ENCODE data around the gene LOXL3. TPM values are rescaled to one million over a fixed set of nuclear protein-coding genes. Genes with fewer than 3 reads are reported as not detected.

The LOXL3 gene
- total RNA-seq, 1 experiment from 2014 or later, result 0.88 TPM

GRCh38 chr2:74576863-74577229 lies 23.1 kb upstream of the LOXL3 start:
- no peak for TF ChIP-seq CTCF (conservative IDR thresholded peaks at IDR 0.05; ENCODE audit: low read depth, low read length)
- TF ChIP-seq EZH2 (IDR thresholded peaks at IDR 0.05; ENCODE audit: borderline replicate concordance, low read depth, low read length, poor library complexity, severe bottlenecking), result no peak
- H3K27ac ChIP-seq (ENCODE audit: low read depth, low read length, poor library complexity, severe bottlenecking), result no peak overlapping the region
- intact Hi-C loops (cut with micrococcal nuclease; ENCODE audit: unreplicated experiment), result no loop called here
- BruUV-seq (replicated peaks), result no TSS peak
- CTCF ChIA-PET, result no interaction called here
- POLR2A ChIA-PET (ENCODE audit: low non-redundant PET), result no interaction called here
- no peaks in the 10 kb centered on the region for H3K9me3 ChIP-seq (ENCODE audit: low read depth, low read length, poor library complexity, severe bottlenecking)
- H3K4me1 ChIP-seq (ENCODE audit: insufficient read depth, low read length, poor library complexity, severe bottlenecking), result no peaks in the 10 kb centered on the region
- DNase-seq (ENCODE audit: low spot score), result no peak
- no peak overlapping the region for H3K4me3 ChIP-seq (ENCODE audit: low read depth, low read length, poor library complexity, severe bottlenecking)
- H3K36me3 ChIP-seq (ENCODE audit: insufficient read depth, low read length, poor library complexity, severe bottlenecking), result no peaks in the 10 kb centered on the region
- no peaks in the 10 kb centered on the region for H3K27me3 ChIP-seq (replicated peaks; ENCODE audit: insufficient read depth, low read depth, low read length, poor library complexity)

DNA sequence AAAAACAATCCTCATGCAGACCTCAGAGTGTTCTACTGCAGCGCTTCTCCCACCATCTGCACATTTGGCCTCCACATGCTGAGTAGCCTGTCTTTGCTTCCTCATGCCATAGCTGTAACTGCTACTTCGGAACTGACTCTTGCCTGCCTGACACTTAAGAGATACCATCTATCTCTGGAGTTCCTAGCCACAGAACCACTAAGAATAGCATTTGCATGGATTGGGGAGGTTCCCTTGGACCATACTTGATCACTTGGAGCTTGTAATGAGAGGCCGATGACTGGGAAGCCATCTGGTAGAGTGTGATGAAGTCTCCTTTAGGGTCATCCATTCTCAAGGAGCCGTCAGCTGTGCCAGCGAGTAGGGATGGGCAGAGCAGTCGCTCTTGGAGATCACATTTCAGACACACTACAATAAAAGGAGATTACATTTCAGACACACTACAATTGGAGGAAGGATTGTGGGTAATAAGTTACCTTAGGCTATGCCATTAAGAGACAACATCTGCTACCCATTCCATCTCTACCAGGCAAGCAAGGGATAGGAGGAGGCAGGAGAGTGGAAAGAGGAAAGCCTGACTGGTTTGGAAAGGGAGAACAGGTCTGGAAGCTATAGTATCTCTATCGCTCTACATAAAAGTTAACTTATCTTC lies 22.6 kb upstream of the LOXL3 start:
- Histone ChIP-seq H3K36me3 (ENCODE audit: insufficient read depth, low read length, poor library complexity, severe bottlenecking) (no peaks in the 10 kb centered on the region), H3K27me3 (replicated peaks; ENCODE audit: insufficient read depth, low read depth, low read length, poor library complexity) (no peaks in the 10 kb centered on the region), H3K4me3 (ENCODE audit: low read depth, low read length, poor library complexity, severe bottlenecking) (no peak overlapping the region), H3K9me3 (ENCODE audit: low read depth, low read length, poor library complexity, severe bottlenecking) (no peaks in the 10 kb centered on the region), H3K27ac (ENCODE audit: low read depth, low read length, poor library complexity, severe bottlenecking) (no peak overlapping the region), H3K4me1 (ENCODE audit: insufficient read depth, low read length, poor library complexity, severe bottlenecking) (no peaks in the 10 kb centered on the region)
- TF ChIP-seq EZH2 (IDR thresholded peaks at IDR 0.05; ENCODE audit: borderline replicate concordance, low read depth, low read length, poor library complexity, severe bottlenecking), result no peak
- no peak for TF ChIP-seq CTCF (conservative IDR thresholded peaks at IDR 0.05; ENCODE audit: low read depth, low read length)
- intact Hi-C loops (cut with micrococcal nuclease; ENCODE audit: unreplicated experiment), result no loop called here
- POLR2A ChIA-PET (ENCODE audit: low non-redundant PET), result no interaction called here
- CTCF ChIA-PET, result no interaction called here
- BruUV-seq (replicated peaks), result no TSS peak
- no peak for DNase-seq (ENCODE audit: low spot score)

GRCh38 chr2:74575320-74575719 lies 21.6 kb upstream of the LOXL3 start:
- intact Hi-C loops (cut with micrococcal nuclease; ENCODE audit: unreplicated experiment), result no loop called here

More at GRCh38 chr2:74575320-74575719, 21.6 kb upstream of the LOXL3 start:
- Histone ChIP-seq H3K4me3 (ENCODE audit: low read depth, low read length, poor library complexity, severe bottlenecking) (no peak overlapping the region), H3K36me3 (ENCODE audit: insufficient read depth, low read length, poor library complexity, severe bottlenecking) (no peaks in the 10 kb centered on the region), H3K4me1 (ENCODE audit: insufficient read depth, low read length, poor library complexity, severe bottlenecking) (no peaks in the 10 kb centered on the region), H3K9me3 (ENCODE audit: low read depth, low read length, poor library complexity, severe bottlenecking) (no peaks in the 10 kb centered on the region), H3K27ac (ENCODE audit: low read depth, low read length, poor library complexity, severe bottlenecking) (no peak overlapping the region), H3K27me3 (replicated peaks; ENCODE audit: insufficient read depth, low read depth, low read length, poor library complexity) (no peaks in the 10 kb centered on the region)
- no peak for DNase-seq (ENCODE audit: low spot score)
- ChIA-PET POLR2A (ENCODE audit: low non-redundant PET) (interaction anchor here (0.7 kb wide), 1 partner anchor 63 kb away, joined by 3 read pairs; no protein-coding TSS in a partner anchor), CTCF (no interaction called here)
- no TSS peak for BruUV-seq (replicated peaks)
- TF ChIP-seq CTCF (conservative IDR thresholded peaks at IDR 0.05; ENCODE audit: low read depth, low read length), result no peak
- no peak for TF ChIP-seq EZH2 (IDR thresholded peaks at IDR 0.05; ENCODE audit: borderline replicate concordance, low read depth, low read length, poor library complexity, severe bottlenecking)
